Upper lobe of left lung (tissue), 4 donors: ENCODE measurements around the gene TBC1D3B.

ENCODE experiments used
- POLR2A ChIP-seq, 4 donors: fragments of 450-650 bp; IDR thresholded peaks; one replicate each; pipeline ENCODE4 v1.5.1; 2016 to 2017; ENCODE audit warnings: antibody characterized with exemption in 4 of 4, mild to moderate bottlenecking in 2 of 4
- TF ChIP-seq, protein P1 (sequence below), 6 experiments: fragments of 450-650 bp in 4 of 6; fragments of 200-600 bp in 2 of 6; sonication (generic) in 2 of 6; IDR thresholded peaks; one replicate each; pipeline ENCODE4 v1.5.1; 2016 to 2019; ENCODE audit warnings: antibody characterized with exemption in 6 of 6

DNA sequence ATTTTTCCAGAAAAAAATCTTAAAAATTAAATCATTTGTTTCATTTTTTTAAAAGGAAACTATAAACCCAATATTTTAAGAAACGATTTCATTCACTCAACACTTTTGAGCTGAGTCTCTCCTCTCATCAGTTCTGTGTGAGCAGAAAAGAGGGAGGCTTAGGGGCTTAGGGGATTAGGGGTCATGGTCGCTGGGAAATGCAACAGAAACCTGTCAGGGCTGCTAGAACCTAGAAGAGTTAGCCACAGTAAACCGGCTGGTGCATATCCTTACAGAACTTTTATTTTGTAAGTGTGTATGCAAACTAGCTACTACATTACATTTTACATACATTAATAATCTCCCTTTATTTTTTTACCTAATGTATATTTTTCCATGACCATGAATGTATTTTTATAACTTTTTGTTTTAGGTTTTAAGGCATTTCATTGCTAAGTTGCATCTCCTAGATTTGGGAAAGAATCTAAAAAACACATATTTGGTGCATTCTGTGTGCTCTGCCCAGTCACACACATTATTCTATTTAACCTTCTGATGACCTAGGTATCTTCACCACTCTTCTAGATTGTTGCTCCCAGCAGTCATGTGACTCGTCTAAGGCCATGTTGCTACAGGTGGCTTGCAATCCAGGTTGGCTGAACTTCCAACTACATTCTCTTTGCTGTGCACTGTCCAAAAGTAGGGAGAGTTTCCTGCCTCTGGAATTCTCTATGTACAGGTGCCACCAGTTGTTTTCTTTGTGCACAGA lies 24.4 kb downstream of the TBC1D3B start:
- TF ChIP-seq, protein P1, sequence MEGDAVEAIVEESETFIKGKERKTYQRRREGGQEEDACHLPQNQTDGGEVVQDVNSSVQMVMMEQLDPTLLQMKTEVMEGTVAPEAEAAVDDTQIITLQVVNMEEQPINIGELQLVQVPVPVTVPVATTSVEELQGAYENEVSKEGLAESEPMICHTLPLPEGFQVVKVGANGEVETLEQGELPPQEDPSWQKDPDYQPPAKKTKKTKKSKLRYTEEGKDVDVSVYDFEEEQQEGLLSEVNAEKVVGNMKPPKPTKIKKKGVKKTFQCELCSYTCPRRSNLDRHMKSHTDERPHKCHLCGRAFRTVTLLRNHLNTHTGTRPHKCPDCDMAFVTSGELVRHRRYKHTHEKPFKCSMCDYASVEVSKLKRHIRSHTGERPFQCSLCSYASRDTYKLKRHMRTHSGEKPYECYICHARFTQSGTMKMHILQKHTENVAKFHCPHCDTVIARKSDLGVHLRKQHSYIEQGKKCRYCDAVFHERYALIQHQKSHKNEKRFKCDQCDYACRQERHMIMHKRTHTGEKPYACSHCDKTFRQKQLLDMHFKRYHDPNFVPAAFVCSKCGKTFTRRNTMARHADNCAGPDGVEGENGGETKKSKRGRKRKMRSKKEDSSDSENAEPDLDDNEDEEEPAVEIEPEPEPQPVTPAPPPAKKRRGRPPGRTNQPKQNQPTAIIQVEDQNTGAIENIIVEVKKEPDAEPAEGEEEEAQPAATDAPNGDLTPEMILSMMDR (IDR thresholded peaks at IDR 0.05) = no peak
- TF ChIP-seq POLR2A (IDR thresholded peaks at IDR 0.05) = no peak
